GM18520 (cell line): ENCODE results near the gene RTN4IP1.
"Not testable (repeated sequence)": the region's sequence is repeated elsewhere in the genome, so short reads cannot be mapped to it uniquely, and the experiment has no call there.

Experiments used
- ATAC-seq: cut with Tn5 transposase; IDR thresholded peaks from one replicate; pipeline ENCODE4 v1.9.1; 2021; ENCODE audit not compliant: unreplicated experiment

RTN4IP1 gene

DNA sequence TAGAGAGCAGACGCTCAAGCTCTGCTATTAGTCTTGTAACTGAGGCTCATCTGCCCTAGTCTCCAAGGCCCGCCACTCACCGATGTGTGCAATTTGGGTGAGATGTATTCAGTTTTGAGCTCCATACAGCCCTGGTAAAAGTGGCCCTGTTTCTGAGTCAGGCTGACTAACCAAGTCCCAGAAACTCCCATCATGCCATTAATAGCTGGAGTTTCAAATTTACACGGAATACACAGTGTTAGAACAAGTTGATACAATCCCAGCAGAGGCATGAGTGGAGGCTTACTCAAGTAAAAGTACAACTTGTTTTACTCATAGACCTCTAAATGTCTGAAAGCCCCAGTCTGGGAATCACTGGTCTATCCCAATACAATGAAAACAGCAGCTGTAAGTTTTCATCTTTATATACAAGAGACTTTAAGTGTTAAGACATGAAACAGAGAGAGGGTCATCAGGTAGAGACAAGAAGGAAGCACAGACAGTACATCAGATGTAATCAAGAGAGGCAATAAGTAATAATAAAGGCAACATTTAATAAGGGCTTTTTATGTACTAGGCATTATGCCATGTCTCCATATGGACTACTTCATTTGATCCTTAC is 42.4 kb downstream of the RTN4IP1 start:
- no peak for ATAC-seq

DNA sequence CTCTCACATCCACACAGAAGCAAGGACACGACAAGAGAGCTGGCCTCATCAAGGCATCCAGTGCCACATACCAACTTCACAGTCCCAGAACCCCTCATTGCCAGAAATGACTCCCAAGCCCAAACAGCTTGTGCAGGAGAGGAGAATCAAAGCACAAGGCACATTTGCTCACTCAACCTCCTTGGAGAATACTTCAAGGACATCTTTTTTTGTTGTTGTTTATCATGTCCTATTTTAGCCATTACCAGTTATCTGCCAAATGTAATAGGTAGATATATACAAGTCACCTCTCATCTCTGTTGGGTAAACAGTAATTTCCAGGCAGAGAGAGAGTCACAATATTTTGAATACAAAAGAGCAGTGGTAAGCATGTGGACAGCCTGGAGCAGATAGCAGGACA is 47.8 kb downstream of the RTN4IP1 start:
- ATAC-seq: no peak

DNA sequence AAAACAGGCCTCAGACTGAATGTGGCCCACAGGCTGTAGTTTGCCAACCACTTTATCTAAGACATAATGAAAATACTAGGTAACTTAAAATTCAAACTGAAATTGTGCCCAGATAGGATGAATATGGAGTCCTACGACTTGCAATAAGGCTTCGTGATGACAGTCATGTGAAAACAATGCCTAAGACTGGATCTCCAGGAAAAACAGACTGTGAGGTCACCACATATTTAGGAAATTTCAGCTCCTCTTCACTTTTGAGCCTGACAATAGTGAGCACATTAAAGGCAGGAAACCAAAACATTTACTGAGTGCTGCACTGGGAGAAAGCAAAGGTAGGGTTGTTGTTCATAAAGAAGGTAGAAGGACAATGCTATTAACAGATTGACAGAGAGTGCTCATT is 50.0 kb downstream of the RTN4IP1 start:
- no peak for ATAC-seq

DNA sequence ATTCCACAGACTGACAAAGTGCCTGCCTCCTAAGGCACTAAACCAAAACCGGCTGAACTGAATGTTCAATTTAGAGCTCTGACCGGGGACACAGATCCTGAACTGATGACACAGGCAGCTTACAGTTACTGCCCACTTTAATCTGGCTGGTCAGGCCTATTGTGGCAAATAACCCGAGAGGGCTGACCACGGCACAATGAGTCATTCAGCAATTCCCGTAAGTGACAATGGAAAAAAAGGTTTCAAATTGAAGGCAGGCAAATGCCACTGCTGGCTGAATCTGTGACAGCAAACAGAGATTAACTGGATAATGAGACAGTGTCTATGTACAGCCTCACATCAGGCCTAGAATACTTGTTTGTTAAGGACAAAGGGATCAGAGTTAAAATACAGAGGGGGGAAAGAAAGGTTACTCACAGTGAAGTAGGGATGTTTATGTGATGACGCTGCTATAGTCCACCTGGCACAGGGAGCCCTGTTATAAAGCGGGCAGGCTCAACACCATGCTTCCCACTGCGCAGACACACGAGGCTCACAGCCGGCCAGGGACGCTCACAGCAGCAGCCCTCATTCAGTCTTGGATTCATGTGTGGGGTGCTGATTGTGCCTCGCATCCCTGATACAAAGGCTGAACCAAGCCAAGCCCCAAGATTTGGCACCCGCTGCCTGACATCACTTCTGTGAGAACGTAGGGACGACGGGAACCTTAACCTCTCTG is 54.4 kb downstream of the RTN4IP1 start:
- no peak for ATAC-seq

DNA sequence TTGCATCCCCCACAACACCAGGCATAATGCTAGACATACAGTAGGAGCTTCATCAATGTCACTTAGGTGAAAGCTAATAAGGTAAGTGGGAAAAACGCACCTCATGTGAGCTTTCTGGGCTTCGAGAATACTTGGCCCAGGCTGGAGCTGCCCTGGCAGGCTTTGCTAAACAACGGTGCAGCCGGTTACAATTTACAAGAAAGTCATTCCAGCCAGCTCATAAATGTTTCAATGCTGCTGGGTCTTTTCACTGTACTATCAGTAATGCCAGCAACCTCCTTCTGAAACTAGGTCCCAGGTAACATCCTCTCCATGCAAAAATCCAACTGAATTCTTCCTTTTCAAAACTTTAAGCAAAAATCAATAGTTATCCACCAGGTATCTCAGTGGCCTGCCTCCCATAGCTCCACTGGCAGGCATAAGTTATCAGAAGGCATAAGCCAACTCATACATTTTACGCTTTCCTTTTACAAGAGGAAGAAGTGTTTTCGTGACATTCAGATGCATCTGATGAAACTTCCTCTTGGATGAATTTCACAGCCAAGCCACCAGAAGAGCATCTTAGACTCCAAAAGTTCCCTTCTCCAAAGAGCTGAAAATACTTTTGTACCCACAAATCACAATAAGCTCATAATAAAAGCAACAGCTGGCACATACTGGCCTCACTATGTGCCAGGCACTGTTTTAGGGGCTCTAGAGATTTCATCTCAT is 56.3 kb downstream of the RTN4IP1 start:
- no peak for ATAC-seq

DNA sequence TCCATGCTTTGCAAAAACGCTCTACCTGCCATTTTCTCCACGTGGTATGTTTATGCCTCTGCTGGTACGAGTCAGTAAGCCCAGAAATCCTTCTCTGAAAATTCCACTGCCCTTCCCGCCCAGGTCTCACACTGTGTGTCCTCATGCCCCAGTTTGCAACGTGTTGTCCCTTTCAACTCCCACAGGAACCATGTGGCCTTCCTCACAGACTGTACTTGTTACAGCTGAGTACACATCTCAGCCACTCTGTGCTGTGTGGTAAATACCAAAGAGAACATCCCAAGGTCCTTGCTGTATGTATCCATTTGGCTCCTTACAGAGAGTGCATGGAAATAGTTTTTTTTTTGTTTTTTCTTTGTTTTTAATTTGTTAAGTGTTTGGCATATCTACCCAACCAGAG is 56.9 kb downstream of the RTN4IP1 start:
- ATAC-seq: no peak

DNA sequence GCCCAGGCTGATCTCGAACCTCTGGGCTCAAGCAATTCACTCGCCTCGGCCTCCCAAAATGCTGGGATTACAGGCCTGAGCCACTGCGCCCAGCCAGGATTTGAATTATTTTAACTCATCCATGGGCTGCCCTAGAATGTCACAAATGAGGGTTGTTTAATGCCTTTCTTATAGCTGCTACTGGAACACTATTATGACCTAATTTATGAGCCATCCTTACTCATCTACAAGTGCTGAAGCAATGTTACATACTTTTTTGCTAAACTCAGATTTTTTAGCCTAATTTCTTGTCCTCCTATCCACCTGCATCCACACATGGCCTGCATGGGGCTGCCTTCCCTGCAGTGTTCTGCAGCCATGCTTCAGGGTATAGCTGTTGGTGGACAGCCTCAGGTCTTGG is 59.9 kb downstream of the RTN4IP1 start:
- ATAC-seq: no peak

DNA sequence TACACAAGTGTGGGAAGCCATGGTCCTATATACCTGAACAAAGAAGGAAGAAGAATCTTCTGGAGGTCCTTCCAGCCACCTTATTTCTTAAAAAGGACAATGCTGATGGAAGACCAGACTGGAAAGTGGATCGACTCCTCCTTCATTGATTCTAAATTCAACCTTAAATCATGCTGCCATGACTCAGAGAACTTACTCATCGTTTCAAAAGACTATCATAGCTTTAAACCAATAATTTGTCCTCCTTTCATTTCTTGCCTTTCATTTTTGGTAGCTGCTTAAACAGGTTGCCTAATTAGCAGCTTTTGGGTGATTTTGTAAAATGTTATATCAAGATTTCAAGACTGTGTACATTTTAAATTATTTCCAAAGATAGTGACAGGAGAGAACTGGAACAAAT is 60.8 kb downstream of the RTN4IP1 start:
- ATAC-seq: no peak

DNA sequence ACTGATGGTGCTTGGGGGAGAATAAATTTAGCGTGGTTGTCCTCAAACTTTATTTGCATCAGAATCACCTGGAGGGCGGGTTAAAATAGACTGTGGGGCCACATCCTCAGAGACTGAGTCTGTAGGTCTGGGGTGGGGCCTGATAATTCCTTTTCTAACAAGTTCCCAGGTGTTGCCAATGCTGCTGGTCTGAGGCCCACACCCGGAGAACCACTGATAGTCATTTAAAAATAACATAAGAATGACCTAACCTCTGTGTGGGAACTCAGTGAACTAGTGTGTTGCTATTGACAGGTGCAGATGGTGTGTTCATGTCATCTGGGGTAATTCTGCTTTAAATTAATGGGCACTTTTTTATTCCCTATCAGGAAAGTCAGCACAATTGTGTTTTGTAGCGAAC is 64.8 kb downstream of the RTN4IP1 start:
- ATAC-seq: no peak

DNA sequence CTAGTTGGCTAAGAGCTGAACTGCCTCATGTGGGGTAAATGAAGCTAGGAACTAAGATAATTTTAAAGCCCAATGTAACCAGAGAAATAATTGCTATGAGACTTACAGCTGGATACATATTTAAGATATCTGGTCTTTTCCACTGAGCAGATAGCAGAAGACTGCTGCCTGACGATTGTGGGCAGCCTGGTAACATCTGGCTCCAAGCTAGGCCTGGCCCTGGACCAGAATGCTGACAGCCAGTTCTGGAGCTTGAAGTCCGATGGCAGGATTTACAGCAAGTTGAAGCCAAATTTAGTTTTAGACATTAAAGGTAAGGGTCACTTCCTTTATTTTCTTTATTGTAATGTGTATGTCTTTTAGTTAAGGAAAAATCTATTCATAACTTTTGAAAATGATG is 65.7 kb downstream of the RTN4IP1 start:
- ATAC-seq: no peak

DNA sequence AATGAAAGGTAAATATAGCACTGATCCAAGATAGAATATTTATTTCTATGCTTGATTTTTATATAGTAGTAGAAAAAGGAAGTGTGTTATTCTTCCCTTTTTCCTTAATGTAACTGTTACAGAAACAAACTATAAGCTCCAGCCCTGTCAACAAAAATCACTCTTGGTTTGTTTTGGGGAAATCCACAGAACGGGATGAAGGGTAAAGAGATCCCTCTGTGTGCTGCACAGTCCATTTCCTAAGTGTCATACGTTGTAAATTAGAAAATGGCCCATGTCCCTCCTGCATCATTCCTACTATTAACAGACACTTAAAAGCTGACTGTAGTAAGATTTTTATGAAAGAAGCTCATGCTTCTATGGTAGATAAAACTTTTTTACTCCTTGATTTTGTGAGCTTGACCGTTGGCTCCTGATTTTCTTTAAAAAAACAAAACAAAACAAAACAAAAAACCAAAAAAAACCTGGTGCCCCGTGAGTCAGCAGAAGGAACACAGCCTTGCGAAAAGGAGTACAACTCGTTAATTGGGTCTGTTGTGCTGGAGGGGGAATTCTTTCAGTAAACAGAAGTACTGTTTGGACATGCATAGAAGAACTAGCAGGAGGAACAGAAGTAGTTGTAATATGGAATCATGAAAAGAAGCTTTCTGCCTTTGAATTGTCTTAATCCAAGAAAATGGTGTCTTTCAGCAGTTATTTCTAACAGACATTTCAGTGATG is 67.5 kb downstream of the RTN4IP1 start:
- ATAC-seq: no peak

DNA sequence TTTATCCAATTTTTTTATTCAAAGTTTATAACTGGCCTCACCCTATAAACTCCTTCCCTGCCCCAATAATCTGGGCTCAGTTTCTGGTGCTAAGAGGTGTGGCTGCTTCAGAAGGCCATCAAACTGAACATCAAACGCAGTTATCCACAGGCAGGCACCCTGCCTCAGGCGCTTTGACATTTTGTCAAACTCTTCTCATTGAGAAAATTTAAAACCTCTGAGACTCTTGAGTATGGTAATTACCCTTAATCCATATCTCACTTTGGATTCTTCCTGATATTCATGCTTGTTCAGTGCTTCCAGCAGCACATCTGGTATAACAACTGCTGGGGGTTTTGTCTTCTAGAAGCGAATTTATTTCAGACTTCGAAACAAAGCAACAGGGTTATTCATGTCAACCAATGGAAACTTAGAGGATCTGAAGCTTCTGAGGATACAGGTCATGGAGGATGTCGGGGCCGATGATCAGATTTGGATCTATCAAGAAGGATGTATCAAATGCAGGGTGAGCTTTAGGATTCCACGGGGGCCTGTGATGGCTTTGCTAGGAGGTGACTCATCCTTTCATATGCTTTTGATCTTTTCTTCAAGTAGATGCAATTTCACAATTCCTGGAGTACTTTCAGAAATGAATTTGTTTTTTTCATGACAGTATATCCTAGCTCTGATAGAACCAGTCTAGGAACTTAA is 68.2 kb downstream of the RTN4IP1 start:
- ATAC-seq: no peak

DNA sequence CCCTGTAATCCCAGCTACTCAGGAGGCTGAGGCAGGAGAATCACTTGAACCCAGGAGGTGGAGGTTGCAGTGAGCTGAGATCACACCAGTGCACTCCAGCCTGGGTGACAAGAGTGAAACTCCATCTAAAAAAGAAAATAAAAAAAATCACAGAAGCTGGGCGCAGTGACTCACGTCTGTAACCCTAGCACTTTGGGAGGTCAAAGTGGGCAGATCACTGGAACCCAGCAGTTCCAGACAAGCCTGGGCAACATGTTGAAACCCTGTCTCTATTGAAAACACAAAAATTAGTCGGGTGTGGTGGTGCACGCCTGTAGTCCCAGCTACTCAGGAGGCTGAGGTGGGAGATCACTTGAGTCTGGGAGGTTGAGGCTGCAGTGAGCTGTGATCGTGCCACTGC is 69.6 kb downstream of the RTN4IP1 start:
- not testable (repeated sequence) for ATAC-seq

DNA sequence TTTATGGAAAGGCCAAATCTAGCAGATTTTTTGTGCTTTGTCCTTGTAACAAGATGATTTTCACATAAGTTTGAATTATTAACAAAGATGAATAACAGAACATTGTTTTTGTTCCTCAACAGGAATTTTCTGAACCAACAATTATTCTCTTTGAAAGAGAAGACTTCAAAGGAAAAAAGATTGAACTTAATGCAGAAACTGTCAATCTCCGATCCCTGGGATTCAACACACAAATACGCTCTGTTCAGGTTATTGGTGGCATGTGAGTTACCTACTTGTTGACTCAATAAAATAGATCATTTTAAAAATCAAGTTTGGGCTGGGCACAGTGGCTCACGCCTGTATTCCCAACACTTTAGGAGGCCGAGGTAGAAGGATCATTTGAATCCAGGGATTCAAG is 70.9 kb downstream of the RTN4IP1 start:
- no peak for ATAC-seq

DNA sequence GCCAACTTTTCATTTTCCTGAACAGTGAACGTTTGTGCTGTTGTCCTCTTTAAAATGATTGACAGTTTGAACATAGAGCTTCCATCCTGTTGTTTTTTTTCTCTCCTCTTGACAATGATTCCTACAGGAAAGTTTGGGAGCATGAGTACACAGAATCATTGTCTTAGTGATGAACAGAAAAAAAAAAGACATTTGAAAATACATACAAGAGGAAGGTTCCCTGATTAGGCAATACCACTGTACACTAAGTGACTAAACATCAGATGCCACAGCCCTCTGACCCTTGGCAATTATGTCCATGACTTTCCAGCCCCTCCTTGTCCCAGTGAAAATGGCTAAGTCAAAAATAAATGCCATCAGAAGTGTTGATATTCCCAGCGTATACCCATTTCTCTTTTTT is 71.5 kb downstream of the RTN4IP1 start:
- no peak for ATAC-seq

DNA sequence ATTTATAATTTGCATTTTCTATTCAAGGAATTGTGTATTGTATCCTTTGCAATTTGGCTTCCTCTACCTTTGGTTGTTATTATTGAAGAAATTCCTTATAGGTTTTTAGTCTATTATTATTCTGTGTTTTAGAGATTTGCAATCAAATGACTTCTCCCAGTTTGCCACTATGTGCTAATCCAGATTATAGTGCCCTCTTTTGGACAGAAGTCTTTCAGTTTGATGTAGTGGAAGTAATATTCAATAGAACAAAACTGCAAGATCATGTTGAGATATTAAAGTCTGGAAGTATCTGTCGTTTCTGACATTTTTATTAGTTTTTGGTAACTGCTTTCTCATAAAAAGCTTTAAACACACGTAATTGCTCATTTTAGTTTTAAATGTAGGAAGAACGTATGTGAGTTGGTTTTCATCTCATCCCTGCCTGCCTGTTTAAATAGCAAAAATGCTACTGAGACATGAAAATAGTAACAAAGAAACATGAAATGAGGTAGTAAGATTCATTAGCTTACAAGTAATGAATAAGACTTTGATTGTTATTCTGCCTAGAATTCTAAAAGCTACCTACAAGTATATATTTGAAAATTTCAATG is 72.8 kb downstream of the RTN4IP1 start:
- ATAC-seq: no peak

DNA sequence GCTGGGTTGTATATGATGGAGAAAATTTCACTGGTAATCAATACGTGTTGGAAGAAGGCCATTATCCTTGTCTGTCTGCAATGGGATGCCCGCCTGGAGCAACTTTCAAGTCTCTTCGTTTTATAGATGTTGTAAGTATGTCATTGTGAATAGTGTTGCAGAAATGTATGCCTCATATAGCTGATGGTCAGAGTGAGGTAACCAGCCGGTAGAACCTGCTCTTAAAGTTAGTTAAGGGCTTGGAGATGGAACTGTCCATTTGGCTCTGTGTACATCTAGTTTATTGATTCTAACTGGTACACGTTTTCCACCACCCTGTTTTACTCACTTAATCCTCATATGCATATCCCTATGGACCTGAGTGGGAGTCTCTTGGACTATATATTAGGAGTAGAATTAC is 73.5 kb downstream of the RTN4IP1 start:
- no peak for ATAC-seq

DNA sequence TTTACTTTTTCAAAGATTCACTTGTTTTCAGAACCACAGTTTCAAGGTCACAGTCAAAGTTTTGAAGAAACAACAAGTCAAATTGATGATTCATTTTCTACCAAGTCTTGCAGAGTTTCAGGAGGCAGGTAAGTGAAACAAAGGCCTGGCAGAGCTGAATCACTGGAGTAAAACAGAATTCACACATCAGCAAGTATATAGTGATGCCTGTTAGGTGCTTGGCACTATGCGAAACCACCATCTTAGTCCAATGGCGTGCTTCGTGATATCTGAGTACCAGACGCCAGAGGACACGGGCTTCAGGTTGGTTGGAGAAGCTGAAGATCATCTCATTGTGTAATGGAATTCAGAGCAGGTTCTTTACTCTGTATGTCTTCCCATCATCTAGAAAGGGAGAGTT is 75.9 kb downstream of the RTN4IP1 start:
- ATAC-seq: no peak

DNA sequence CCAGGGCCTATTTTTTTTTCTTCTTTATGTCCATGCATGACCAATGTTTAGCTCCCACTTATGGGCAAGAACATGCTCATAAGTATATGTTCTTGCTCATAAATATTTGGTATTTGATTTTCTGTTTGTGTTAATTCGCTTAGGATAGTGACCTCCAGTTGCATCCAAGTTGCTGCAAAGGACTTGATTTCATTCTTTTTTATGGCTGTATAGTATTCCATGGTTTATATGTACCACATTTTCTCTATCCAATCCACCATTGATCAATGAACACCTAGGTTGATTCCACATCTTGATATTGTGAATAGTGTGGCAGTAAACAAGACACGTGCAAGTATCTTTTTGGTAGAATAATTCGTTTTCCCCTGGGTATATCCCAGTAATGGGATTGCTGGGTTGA is 78.1 kb downstream of the RTN4IP1 start:
- ATAC-seq: no peak

DNA sequence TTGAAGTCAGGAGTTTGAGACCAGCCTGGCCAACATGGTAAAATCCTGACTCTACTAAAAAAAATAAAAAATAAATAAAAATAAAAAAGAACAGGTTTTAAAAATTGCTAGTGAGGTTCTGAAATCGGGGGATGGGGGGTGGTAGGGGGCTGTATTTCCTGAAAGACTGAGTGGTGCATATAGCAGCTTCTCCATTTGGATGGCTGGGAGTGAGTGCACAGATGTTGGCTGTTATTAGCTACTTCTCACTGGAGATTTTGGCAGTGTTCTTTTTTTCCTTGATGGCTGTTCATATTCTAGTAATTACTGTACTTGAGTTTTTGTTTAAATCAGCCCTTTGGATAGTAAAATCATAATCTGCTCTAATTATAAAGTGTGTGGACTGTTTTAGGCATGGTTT is 79.8 kb downstream of the RTN4IP1 start:
- no peak for ATAC-seq

DNA sequence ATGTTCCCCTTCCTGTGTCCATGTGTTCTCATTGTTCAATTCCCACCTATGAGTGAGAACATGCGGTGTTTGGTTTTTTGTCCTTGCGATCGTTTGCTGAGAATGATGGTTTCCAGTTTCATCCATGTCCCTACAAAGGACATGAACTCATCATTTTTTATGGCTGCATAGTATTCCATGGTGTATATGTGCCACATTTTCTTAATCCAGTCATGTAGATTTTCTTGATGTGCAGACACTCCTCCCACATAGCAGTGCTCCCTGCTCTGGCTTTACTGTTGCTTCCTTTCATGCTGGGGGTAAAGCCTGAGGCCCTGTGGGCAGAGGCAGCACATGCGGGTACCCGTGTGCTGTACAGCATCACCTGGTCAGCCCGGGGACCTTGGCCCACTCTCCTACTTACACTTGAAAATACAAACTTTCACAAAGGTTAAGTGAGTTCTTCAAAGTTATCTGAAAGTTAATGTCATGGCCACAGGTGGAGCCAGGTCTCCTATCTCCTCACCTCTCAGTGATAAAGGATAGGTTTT is 80.3 kb downstream of the RTN4IP1 start:
- ATAC-seq: not testable (repeated sequence)
